Measurements from ENCODE around the gene MRPL4. TPM values are rescaled to one million over a fixed set of nuclear protein-coding genes. Genes with fewer than 3 reads are reported as not detected.

The MRPL4 gene
- total and polyA plus RNA-seq, 2 experiments from 2014 or later: 92.0 to 171 TPM

DNA sequence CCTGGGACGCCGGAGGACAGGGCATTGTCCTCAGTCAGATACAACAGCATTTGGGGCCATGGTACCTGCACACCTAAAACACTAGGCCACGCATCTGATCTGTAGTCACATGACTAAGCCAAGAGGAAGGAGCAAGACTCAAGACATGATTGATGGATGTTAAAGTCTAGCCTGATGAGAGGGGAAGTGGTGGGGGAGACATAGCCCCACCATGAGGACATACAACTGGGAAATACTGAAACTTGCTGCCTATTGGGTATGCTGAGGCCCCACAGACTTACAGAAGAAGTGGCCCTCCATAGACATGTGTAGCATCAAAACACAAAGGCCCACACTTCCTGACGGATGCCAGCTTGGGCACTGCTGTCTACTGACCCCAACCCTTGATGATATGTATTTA is 33.4 kb downstream of the MRPL4 start:
- TF ChIP-seq EZH2 (IDR thresholded peaks at IDR 0.05; ENCODE audit: low read depth, unreplicated experiment) (no peak), EZH2phosphoT487 (IDR thresholded peaks at IDR 0.05; ENCODE audit: unreplicated experiment) (no peak), POLR2AphosphoS5 (IDR thresholded peaks at IDR 0.05; ENCODE audit: low read depth) (no peak), ZNF114 (CRISPR knock-in tag; IDR thresholded peaks at IDR 0.05) (no peak), NANOG (IDR thresholded peaks at IDR 0.05; ENCODE audit: borderline replicate concordance) (no peak), ZNF331 (CRISPR knock-in tag; IDR thresholded peaks at IDR 0.05; ENCODE audit: low read depth) (no peak), JUNB (IDR thresholded peaks at IDR 0.05; ENCODE audit: unreplicated experiment) (no peak), CREB1 (CRISPR knock-in tag; IDR thresholded peaks at IDR 0.05; ENCODE audit: low read depth) (no peak), STAT1 (IDR thresholded peaks at IDR 0.05; ENCODE audit: unreplicated experiment) (no peak)
- TF ChIP-seq, protein P1, sequence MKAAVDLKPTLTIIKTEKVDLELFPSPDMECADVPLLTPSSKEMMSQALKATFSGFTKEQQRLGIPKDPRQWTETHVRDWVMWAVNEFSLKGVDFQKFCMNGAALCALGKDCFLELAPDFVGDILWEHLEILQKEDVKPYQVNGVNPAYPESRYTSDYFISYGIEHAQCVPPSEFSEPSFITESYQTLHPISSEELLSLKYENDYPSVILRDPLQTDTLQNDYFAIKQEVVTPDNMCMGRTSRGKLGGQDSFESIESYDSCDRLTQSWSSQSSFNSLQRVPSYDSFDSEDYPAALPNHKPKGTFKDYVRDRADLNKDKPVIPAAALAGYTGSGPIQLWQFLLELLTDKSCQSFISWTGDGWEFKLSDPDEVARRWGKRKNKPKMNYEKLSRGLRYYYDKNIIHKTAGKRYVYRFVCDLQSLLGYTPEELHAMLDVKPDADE (IDR thresholded peaks at IDR 0.05): no peak
- TF ChIP-seq, protein P2, sequence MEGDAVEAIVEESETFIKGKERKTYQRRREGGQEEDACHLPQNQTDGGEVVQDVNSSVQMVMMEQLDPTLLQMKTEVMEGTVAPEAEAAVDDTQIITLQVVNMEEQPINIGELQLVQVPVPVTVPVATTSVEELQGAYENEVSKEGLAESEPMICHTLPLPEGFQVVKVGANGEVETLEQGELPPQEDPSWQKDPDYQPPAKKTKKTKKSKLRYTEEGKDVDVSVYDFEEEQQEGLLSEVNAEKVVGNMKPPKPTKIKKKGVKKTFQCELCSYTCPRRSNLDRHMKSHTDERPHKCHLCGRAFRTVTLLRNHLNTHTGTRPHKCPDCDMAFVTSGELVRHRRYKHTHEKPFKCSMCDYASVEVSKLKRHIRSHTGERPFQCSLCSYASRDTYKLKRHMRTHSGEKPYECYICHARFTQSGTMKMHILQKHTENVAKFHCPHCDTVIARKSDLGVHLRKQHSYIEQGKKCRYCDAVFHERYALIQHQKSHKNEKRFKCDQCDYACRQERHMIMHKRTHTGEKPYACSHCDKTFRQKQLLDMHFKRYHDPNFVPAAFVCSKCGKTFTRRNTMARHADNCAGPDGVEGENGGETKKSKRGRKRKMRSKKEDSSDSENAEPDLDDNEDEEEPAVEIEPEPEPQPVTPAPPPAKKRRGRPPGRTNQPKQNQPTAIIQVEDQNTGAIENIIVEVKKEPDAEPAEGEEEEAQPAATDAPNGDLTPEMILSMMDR (conservative IDR thresholded peaks at IDR 0.05; ENCODE audit: low read depth in 2 of 2): no peak
- TF ChIP-seq, protein P3, sequence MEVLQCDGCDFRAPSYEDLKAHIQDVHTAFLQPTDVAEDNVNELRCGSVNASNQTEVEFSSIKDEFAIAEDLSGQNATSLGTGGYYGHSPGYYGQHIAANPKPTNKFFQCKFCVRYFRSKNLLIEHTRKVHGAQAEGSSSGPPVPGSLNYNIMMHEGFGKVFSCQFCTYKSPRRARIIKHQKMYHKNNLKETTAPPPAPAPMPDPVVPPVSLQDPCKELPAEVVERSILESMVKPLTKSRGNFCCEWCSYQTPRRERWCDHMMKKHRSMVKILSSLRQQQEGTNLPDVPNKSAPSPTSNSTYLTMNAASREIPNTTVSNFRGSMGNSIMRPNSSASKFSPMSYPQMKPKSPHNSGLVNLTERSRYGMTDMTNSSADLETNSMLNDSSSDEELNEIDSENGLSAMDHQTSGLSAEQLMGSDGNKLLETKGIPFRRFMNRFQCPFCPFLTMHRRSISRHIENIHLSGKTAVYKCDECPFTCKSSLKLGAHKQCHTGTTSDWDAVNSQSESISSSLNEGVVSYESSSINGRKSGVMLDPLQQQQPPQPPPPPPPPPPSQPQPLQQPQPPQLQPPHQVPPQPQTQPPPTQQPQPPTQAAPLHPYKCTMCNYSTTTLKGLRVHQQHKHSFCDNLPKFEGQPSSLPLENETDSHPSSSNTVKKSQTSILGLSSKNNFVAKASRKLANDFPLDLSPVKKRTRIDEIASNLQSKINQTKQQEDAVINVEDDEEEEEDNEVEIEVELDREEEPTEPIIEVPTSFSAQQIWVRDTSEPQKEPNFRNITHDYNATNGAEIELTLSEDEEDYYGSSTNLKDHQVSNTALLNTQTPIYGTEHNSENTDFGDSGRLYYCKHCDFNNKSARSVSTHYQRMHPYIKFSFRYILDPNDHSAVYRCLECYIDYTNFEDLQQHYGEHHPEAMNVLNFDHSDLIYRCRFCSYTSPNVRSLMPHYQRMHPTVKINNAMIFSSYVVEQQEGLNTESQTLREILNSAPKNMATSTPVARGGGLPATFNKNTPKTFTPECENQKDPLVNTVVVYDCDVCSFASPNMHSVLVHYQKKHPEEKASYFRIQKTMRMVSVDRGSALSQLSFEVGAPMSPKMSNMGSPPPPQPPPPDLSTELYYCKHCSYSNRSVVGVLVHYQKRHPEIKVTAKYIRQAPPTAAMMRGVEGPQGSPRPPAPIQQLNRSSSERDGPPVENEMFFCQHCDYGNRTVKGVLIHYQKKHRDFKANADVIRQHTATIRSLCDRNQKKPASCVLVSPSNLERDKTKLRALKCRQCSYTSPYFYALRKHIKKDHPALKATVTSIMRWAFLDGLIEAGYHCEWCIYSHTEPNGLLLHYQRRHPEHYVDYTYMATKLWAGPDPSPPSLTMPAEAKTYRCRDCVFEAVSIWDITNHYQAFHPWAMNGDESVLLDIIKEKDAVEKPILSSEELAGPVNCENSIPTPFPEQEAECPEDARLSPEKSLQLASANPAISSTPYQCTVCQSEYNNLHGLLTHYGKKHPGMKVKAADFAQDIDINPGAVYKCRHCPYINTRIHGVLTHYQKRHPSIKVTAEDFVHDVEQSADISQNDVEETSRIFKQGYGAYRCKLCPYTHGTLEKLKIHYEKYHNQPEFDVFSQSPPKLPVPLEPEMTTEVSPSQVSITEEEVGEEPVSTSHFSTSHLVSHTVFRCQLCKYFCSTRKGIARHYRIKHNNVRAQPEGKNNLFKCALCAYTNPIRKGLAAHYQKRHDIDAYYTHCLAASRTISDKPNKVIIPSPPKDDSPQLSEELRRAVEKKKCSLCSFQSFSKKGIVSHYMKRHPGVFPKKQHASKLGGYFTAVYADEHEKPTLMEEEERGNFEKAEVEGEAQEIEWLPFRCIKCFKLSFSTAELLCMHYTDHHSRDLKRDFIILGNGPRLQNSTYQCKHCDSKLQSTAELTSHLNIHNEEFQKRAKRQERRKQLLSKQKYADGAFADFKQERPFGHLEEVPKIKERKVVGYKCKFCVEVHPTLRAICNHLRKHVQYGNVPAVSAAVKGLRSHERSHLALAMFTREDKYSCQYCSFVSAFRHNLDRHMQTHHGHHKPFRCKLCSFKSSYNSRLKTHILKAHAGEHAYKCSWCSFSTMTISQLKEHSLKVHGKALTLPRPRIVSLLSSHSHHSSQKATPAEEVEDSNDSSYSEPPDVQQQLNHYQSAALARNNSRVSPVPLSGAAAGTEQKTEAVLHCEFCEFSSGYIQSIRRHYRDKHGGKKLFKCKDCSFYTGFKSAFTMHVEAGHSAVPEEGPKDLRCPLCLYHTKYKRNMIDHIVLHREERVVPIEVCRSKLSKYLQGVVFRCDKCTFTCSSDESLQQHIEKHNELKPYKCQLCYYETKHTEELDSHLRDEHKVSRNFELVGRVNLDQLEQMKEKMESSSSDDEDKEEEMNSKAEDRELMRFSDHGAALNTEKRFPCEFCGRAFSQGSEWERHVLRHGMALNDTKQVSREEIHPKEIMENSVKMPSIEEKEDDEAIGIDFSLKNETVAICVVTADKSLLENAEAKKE (CRISPR knock-in tag; IDR thresholded peaks at IDR 0.05): no peak
- ATAC-seq (no peak), DNase-seq (ENCODE audit: low spot score) (no peak)
- Histone ChIP-seq H3K27me3 (ENCODE audit: insufficient read depth) (peaks cover 45% of the 10 kb centered on the region), H3K79me2 (replicated peaks; ENCODE audit: insufficient read depth) (no peaks in the 10 kb centered on the region), H3F3A (replicated peaks; ENCODE audit: low read depth) (peaks cover 7% of the 10 kb centered on the region; the same call in 1 of the 2 replicates), H3K36me3 (ENCODE audit: insufficient read depth) (no peaks in the 10 kb centered on the region), H3K4me1 (ENCODE audit: insufficient read depth) (peaks cover 11% of the 10 kb centered on the region; the same call in 1 of the 2 replicates), H3K9me2 (ENCODE audit: insufficient read depth) (no peaks in the 10 kb centered on the region), H2AFZ (no peak overlapping the region), H3K4me3 (no peak overlapping the region), H3K27ac (ENCODE audit: low read depth) (no peak overlapping the region), H4K20me1 (replicated peaks; ENCODE audit: insufficient read depth) (no peaks in the 10 kb centered on the region; the same call in none of the 2 replicates), H3K4me2 (no peak overlapping the region)
- H3K9me3 Mint-ChIP-seq: peaks cover 3% of the 10 kb centered on the region; the same call in 1 of the 3 replicates
- H3K27ac Mint-ChIP-seq: no peak overlapping the region
- no peak overlapping the region for H3K4me3 Mint-ChIP-seq
- H3K27me3 Mint-ChIP-seq (ENCODE audit: insufficient read depth, low read depth, poor library complexity): peaks cover 43% of the 10 kb centered on the region
- peaks cover 20% of the 10 kb centered on the region; the same call in 2 of the 3 replicates for H3K4me1 Mint-ChIP-seq
- H3K36me3 Mint-ChIP-seq (ENCODE audit: low read depth): peaks cover 8% of the 10 kb centered on the region; the same call in 2 of the 3 replicates
